ENCODE data around the gene PLCD3. TPM values are rescaled to one million over a fixed set of nuclear protein-coding genes. Genes with fewer than 3 reads are reported as not detected.

The PLCD3 gene
- total and polyA plus RNA-seq, 10 of the 15 experiments (the other 5 are each of a cell fraction or from before 2014, with no cell fraction given), result 0.02 to 1.6 (median 0.44) TPM

GRCh38 chr17:45117848-45118646, 14.3 kb downstream of the PLCD3 start (continued):
- TF ChIP-seq MTA2 (IDR thresholded peaks at IDR 0.05; ENCODE audit: low read depth), result no peak

DNA sequence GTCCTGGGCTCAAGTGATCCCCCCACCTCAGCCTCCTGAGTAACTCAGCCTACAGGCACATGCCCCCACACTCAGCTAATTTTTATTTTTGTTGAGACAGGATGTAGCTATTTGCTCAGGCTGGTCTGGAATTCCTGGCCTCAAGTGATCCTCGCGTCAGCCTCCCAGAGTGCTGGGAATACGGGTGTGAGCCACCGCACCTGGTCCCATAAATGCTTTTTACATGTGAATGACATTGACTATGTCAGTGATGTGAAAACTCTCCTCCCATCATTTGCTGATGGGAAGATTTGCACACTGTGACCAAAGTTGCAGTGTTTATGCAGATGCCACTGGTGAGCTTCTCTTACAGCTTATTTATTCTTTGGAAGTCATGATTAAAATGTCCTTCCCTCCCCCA, 15.0 kb downstream of the PLCD3 start:
- H3K9ac ChIP-seq (ENCODE audit: control insufficient read depth, insufficient read depth, low read length), result no peak overlapping the region
- RAD21 ChIA-PET (ENCODE audit: unreplicated experiment), result no interaction called here
- WGBS (ENCODE audit: insufficient coverage, insufficient replicate concordance, low lambda C conversion rate, missing lambda C conversion rate), result 96% methylated on average over 4 of the region's 4 CpGs
- intact Hi-C loops (cut with micrococcal nuclease; ENCODE audit: unreplicated experiment), result no loop called here
- TF ChIP-seq ZNF687 (IDR thresholded peaks at IDR 0.05), result no peak
- POLR2A ChIA-PET, result interaction anchor here (1.0 kb wide), 1 partner anchor 8 kb away, joined by 4 read pairs; no protein-coding TSS in a partner anchor
- H3K27me3 ChIP-seq (replicated peaks in 1 of 2; ENCODE audit: control insufficient read depth in 2 of 2, insufficient read depth in 2 of 2, low read length in 1 of 2), result no peaks in the 10 kb centered on the region
- no peak overlapping the region for H3K4me3 ChIP-seq
- no peaks in the 10 kb centered on the region for H3K79me2 ChIP-seq (ENCODE audit: control insufficient read depth, insufficient read depth, low read length)
- in situ Hi-C loops (cut with MboI), result no loop called here
- DNase-seq (ENCODE audit: low read depth, low spot score), result no peak
- no peak for ATAC-seq
- SMC1A ChIA-PET (ENCODE audit: uncharacterized antibody, unreplicated experiment), result no interaction called here
- no peaks in the 10 kb centered on the region for H4K20me1 ChIP-seq (ENCODE audit: control insufficient read depth, insufficient read depth)
- BruUV-seq (replicated peaks), result no TSS peak
- H3K9me3 ChIP-seq (replicated peaks; ENCODE audit: control insufficient read depth, insufficient read depth, low read length), result no peaks in the 10 kb centered on the region
- no peaks in the 10 kb centered on the region for H3K4me1 ChIP-seq (ENCODE audit: control insufficient read depth, insufficient read depth, low read length)
- CTCF ChIA-PET, result interaction anchor here (0.6 to 3.0 kb wide), 3 partner anchors 18 to 116 kb away, joined by 3 to 11 read pairs (median 3); partner anchors contain the start of gene ACBD4
- no peak overlapping the region for H3K4me2 ChIP-seq (ENCODE audit: control insufficient read depth, insufficient read depth)
- no peak overlapping the region for H3K27ac ChIP-seq (ENCODE audit: control insufficient read depth, insufficient read depth)
- H3K36me3 ChIP-seq (ENCODE audit: control insufficient read depth in 2 of 2, insufficient read depth in 2 of 2, low read length in 1 of 2), result no peaks in the 10 kb centered on the region
- no peak for FAIRE-seq
- H2AFZ ChIP-seq (ENCODE audit: control insufficient read depth, low read depth, low read length), result no peak overlapping the region
